Stimulated activated CD8-positive, alpha-beta memory T cell treated with anti-CD3 and anti-CD28 coated beads, Interleukin-15, amount 100 ng/mL, for 1 hour (primary cell): ENCODE measurements around the gene FOXL2NB.

ENCODE experiments used
- DNase-seq: peaks from one replicate; pipeline ENCODE4 v3.0.0-alpha.2; 2020; ENCODE audit warnings: low read depth

FOXL2NB gene

DNA sequence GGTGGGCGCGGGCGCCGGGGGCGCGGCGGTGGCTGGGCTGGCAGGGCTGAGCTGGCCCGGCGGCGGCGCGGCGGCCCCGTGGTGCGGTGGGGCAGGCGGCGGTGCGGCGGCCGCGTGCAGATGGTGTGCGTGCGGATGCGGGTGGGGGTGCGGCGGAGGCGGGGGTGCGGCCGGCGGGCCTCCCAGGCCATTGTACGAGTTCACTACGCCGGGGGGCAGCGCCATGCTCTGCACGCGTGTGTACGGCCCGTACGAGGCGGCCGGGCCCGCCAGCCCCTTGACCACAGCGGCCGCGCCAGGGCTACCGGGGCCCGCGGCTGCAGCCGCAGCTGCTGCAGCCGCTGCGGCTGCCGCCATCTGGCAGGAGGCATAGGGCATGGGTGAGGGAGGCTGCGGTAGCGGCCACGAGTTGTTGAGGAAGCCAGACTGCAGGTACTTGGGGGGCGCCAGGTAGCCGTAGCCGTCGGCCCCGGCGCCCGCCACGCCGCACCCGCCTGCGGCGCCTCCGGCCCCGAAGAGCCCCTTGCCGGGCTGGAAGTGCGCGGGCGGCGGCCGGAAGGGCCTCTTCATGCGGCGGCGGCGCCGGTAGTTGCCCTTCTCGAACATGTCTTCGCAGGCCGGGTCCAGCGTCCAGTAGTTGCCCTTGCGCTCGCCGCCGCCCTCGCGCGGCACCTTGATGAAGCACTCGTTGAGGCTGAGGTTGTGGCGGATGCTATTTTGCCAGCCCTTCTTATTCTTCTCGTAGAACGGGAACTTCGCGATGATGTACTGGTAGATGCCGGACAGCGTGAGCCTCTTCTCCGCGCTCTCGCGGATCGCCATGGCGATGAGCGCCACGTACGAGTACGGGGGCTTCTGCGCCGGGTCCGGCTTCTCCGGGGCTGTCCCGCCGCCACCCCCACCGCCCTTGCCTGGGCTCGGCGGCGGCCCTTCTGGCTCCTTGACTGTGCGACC is 1.0 kb upstream of the FOXL2NB start:
- no peak for DNase-seq

DNA sequence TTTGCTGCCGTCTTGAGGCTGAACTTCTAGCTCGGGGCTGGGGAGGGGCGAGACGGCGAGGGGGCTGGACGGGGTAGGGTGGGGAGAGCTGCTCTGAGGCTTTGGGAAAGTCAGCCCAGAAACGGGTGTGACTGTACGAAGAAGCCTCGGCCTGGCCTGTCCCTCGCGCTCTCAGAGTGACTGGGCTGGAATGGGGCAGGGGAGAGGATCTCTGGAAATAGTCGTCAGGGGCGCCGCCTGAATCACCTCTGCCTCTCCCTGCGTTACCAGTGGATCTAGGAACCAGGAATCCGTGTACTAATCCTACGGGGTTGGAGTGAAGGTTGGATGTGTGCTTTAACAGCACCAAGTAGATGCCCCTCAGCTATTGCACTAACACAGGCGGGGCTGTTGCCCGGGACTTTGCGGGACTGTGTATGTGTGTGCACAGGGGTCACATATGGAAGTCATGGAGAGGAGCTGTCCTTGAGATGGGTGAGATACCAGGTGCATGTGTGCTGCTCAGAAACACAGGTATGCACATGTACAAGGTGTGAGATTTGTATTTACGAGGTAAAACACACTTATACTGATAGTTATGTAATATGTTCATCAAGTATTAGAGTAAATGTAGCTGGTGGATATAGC is 591 bp downstream of the FOXL2NB start:
- no peak for DNase-seq

DNA sequence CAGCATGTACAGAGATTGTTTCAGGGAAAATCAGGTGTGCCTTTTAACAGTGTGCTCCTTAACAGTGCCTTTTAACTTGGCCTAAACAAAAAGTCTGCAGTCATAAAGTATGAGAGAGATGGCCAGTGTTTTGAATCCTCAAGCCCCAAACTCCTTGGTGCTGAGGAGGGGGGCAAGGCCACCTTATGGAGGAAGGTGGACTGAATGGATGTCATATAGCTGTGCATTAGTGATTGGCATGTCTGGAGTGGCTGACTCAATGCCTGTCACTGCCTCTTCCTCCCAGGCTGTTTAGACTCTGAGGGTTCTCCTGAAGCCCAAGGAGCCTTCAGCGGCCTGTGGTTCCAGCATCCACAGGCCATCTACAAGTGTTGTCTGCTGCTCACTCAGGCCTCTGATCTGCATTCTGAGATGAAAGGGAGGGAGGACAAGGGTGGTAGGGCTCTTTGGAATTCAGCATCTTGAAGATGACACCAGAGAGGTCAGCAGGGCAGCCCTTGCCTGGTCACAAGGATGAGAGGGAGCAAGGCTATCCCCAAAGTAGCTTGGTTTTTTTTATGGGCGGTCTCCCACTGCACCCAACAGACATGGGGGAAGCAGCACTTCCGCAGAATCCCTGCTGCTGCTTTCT is 1.5 kb downstream of the FOXL2NB start:
- DNase-seq, result no peak

DNA sequence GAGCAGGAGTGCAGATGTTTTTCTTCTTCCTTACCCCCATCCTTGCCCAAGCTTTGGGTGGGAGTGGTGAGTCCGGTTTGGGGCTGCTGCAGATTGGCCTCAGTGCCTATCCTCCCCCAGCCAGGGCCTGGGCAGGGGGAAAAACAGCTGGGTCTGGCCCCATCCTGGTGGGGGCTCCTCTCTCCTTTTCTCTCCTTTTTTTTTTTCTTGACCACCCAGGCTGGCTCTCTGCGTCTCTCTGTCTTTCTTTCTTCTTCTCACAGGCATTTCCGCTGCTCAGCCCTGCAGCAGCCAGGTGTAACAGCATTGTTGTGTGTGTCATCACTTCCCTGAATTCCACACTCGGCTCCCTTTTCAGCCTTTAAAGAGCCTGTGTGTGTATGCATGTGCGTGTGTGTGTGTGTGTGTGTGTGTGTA is 2.0 kb downstream of the FOXL2NB start:
- DNase-seq, result no peak

DNA sequence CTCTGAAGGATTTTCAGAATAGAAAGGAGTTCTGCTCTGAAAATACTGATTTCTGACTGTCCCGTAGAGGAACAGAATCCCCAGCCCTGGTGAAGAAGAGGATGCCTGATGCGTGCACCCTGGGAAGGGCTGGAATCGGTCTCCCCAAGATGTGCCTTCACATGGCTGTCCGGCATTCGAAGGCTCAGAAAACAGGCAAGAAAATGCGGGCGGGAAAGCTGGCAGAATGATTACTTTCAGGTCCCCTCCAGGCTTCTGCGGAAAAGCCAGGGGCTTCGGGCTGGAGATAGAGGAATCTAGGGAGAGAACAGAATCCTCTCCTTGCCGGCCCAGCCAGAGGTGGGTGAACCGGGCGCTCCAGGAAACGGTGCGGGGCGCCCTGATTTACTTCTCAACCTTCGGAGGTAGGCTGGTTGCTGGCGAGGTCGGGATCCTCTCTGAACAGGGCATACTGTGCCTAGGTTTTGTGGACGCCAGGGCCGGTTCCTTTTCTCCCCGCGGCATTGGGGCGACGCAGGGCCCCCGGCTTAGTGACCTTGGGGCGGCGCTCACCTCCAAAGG is 2.5 kb downstream of the FOXL2NB start:
- no peak for DNase-seq

DNA sequence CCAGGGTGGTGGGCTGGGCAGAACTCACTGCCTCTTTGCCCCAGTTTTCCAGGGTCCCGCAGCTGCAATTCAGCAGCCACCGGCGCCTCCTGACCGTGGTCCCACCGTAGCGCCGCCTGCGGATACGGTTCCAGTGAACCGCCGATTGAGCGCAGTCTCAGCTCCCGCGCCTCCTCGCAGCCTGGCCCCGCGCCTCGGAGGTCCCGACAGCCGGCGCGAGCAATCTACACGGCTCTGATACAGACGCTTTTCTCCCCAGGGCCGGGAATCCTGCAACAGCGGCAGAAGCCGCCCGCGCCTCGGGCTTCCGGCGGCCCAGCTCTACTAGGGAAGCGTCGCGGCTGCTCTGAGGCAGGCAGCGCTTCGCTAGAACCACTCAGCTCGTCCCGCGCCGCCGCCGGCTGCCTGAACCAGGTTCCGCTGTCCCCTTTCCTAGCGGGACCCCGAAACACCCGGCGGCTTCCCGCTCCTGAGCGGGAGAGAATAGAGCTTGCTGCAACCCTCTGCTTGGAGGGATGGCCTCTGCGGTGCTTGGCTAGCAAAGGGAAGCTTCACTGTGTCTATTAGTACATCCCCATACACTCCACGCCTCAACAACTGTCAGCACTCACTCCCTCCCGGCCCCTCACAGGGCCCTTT is 3.1 kb downstream of the FOXL2NB start:
- no peak for DNase-seq

DNA sequence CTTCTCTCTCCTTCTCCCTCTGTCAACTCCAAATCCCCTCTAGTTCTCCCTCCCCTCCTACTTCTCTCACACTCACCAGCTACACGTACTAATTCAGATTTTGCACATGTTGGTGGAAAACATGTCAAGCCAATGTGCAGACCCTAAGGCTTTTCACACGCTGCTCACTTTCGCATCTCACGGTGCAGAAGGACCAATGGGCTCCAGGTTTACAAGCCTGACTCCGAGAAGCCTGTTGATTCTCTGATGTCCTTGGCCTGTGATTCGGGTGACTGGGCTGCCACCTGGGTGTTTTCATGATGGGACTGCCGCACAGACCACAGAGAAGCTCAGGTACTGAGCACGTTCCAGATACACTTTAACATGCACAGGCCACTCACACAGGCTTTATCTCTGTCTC is 3.7 kb downstream of the FOXL2NB start:
- no peak for DNase-seq

DNA sequence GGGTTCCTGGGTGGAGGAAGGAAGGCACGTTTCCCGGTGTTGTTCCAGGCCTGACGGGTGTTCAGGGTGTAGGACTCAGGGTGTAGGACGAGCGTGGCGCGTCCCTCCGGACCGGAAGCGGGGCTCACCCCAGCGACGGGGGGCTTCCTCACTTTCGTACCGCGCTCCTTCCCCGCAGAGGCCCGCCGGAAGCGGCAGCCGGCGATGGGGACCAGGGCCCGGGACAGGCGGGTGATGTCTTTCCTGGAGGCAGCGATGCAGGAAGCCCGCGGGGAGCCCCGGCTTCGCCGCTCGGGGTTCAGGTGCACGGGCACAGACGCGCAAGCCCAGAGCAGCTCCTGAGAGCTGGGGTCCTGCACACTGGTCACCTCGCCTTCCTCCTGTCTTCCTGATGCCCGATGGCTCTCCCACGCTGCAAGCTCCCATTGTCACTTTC is 13.4 kb downstream of the FOXL2NB start:
- no peak for DNase-seq

DNA sequence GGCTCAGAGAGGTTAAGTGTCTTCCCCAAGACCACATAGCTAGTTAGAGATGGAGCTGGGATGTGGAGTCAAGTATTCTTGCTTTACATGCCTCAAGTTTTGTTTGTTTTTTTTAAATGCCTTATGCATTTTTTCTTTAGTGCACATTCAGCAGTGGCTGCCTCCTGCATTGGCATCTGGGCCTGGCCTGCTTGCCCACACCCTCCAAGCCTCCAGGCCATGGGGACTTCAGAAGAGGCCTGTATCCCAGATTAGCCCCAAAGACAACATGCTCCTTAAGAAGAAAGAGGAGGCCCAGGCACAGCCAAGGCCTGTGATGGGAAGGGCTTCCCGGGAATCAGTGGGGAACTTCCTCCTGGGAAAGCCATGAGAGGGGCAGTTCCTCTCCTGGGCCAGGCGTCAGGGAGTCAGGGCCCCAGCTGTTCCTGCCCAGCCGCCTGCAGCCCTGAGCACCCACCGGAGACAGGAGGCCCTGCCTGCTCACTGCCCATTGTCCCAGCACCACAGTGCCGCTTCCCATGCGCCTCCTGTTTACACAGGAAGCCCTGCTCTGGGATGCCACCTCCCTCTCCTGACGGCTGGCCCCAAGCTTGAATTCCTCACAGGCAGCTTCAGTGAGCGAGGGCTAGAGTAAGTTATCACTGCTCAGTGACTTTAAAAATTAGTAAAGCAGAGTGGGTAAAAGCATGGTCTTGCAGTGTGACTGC is 16.0 kb downstream of the FOXL2NB start:
- no peak for DNase-seq

DNA sequence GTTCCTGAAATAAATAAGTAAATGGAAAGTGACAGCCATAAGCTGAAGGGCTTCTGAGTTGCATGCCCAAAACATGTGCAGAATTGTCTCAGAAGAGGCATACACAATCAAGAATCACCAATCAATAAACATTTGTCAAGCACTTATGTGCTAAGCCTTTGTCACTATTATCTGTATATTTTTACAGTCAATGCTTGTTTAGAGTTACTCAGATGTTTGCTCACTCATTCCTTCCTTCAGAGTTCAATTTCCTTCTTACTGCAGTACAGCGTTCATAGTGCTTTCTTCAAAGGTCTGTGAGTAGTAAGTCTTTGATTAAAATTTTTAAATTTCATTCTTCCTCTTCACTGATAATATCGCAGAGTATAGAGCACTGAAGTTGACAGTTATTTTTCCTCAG is 17.2 kb downstream of the FOXL2NB start:
- no peak for DNase-seq

DNA sequence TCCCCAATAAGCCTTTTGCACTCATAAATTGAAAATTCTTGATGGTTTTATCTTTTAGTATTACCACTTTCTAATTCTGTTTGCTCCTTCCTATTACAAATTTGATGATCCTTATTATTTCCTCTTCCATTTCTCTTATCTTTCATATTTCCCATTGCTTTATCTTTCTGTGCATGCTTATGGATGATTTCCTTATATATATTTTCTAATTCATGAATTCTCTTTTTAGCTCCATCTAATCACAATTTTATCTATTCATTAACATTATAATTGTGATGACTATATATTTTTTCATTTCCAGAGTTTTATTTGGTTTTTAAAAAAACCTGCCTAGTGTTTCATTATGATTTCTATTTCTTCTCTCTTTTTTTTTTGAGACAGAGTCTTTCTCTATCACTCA is 17.9 kb downstream of the FOXL2NB start:
- no peak for DNase-seq

DNA sequence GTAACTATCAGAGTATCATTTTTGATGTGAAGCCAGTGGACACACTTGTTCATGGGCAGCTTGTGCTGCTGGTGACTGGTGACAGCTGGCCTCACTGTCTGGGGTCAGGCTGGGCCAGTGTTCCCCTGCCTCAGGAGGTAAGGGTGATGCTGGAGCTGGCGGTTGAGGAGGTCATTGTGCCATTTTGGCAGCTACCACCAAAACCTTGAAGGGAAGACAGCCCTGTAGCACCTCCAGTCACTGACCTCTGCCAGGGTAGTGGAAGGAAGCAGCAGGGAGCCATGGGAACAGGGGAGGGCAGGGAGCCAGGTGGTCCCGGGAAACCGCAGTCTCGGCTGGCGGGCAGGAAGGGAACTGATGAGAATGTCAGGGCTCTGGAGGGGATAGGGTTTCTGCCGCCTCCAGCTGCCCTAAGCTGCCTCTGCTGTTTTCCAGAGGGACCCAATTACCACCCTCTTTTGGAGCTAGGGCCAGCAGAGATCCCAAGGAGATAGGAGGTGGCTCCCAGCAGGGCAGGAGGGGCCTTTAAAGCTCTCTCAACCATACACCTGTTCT is 24.8 kb downstream of the FOXL2NB start:
- DNase-seq, result no peak

DNA sequence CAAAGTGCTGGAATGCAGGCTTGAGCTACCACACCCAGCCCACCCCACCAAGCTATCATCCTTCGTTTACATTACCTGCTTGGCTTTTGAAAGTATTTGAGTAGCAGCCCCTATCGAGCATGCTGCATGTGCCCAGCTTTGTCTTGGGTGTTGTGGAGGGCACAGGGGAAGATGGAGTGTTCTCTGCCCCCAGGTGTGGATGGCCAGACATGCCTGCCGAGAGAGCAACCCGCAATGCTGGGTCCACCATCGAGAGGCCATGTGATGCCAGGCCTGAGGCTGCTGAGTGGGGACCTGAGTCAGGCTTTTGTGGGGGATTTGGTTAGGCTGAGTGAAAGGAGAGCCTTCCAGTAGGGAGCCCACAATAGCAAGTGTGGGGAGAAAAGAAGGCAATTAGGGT is 25.9 kb downstream of the FOXL2NB start:
- DNase-seq, result no peak

DNA sequence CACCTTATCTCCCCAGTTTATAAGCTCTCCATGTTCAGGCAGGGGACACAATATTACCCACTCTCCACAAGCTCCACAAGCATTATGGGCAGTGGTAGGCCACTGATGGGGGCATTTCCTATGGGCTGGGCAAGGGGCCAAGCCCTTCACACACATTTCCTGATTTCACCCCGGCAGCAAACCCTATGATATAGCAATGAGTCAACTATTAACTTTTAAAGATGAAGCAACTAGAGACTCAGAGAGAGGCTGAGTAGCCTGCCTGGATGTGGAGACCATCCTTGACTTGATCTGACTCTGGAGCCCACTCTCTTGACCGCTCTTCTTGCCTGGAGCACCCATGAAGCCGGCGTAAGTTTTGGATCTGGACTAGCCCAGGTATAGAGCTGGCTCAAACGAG is 27.4 kb downstream of the FOXL2NB start:
- DNase-seq, result no peak

DNA sequence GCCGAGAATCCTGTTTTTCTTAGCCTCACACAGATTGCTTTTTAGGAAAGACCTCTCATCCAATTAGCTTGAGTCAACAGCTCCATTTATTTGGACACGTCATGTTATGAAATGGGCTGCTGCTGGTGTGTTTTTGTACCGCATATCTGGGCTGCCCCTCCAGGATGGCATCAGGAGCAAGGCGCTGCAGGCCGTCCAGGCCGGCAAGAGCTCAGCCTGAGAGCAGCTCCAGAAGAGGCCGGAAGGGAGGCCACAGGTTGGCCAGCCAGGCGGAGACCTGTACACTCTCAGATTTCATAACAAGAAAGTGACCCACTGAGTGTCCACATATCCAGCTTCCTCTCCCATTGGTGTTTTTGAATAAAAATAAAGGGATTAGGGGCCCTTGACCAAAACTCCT is 28.3 kb downstream of the FOXL2NB start:
- DNase-seq, result no peak

DNA sequence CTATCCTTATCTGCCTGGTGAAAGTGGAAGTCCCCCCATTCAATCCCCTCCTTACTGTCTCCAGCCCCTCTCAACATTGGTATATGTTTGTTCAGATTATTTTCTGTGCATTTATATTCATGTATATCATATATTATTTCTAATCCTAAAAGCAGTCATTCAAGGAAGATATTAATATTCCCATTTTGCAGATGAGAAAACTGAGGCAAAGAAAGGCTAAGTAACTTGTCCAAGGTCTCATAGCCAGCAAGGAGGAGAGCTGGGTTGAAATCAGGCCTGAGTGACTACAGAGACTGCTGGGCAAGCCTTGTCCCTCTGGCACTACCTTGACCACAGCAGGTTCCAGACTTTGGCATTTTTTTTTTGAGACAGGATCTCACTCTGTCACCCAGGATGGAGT is 29.0 kb downstream of the FOXL2NB start:
- DNase-seq, result no peak

DNA sequence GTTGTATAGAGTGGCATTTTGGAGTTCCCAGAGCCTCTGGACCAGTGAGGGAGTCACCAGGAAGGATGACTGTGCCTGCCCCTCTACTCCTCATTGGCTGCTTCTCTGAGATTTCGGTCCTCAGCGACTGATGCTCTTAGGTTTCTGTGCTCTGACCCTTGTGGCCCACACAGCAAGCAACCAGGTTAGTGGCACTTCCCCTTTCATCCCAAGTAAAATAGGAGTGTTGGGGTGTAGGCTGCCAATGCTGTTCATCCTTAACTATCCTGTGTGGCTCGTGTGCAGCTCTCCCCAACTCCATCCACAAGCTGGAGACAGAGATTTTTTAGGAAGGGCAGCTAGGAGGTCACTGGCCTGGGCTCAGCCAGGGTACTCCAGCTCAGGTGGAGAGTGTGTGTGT is 37.8 kb downstream of the FOXL2NB start:
- DNase-seq, result no peak

DNA sequence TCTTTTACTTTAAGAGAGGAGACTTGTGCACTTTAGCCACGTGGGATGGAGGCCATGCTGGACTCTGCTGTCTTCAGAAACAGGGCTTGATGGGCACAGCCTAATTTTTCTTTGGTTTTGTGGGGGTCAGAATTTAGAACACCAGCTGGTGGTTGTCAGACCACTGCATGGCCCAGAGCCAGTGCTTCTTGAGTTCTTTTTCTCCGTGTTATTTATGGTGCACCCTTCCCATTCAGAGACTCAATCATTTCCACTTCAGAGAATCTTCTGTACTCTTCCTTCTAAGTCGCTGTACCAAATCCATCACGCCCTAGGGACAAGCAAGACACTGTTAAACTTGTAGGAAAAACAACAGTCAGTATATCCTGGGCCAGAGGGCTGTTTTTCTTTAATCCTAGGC is 38.9 kb downstream of the FOXL2NB start:
- DNase-seq, result no peak

DNA sequence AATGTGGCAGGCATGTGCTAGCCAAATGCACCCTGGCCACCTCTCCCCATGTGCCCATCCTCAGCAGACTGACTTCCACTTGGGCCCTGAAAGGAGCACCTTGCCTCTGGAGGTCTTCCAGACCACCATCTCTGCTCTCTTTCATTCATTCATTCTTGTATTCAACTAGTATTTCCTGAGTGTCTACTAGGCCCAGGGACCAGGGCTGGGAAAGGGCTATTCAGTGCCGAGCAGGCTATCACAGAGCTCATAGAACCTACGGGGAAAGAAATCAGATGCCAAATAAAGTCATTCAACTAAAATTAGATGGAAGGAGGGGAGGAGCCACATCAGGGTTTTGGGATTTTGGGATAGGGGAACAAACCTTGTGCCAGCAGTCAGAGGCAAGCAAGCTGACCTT is 40.2 kb downstream of the FOXL2NB start:
- no peak for DNase-seq

DNA sequence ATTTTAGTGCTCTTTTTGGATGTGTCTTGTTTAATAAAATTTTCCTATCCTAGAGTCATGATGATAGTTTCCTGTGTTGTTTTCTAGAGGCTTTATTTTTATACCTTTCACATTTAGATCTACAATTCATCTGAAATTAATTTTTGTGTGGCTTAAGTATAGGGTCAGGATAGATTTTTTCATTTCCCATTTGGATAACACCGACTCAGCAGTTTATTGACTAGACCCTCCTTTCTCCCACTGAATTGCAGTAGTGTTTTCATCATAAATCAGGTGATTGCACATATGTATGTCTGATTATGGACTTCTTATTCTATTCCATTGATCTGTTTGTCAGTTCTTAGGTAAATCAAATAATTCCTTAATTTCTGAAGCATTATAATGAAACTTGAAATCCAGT is 48.7 kb downstream of the FOXL2NB start:
- no peak for DNase-seq
